IPS-15b (cell line): ENCODE data around the gene SLC23A2.

Experiments
- H3K27me3 ChIP-seq: one replicate; pipeline ENCODE4 v1.6.1; 2013; ENCODE audit warnings: low read length; ENCODE audit not compliant: control insufficient read depth, insufficient read depth
- H3K36me3 ChIP-seq: one replicate; pipeline ENCODE4 v1.6.1; 2013; ENCODE audit warnings: low read length; ENCODE audit not compliant: control insufficient read depth, insufficient read depth
- H3K4me1 ChIP-seq: one replicate; pipeline ENCODE4 v1.6.1; 2013; ENCODE audit warnings: mild to moderate bottlenecking, low read length; ENCODE audit not compliant: control insufficient read depth, insufficient read depth
- H3K4me3 ChIP-seq: one replicate; pipeline ENCODE4 v1.5.1; 2013; ENCODE audit warnings: low read depth, low read length
- H3K9ac ChIP-seq: one replicate; pipeline ENCODE4 v1.6.1; 2013; ENCODE audit warnings: low read depth, mild to moderate bottlenecking, low read length
- H3K9me3 ChIP-seq: one replicate; pipeline ENCODE4 v1.6.1; 2013; ENCODE audit warnings: mild to moderate bottlenecking, low read length; ENCODE audit not compliant: control insufficient read depth, insufficient read depth

SLC23A2 gene

GRCh38 chr20:4844325-4844724 lies 157.0 kb downstream of the SLC23A2 start:
- H3K4me1 ChIP-seq, result no peaks in the 10 kb centered on the region
- no peak overlapping the region for H3K9ac ChIP-seq
- H3K9me3 ChIP-seq, result no peaks in the 10 kb centered on the region

GRCh38 chr20:4840801-4841200 lies 160.5 kb downstream of the SLC23A2 start:
- no peak overlapping the region for H3K9ac ChIP-seq
- no peaks in the 10 kb centered on the region for H3K36me3 ChIP-seq
- H3K27me3 ChIP-seq, result no peaks in the 10 kb centered on the region
- no peaks in the 10 kb centered on the region for H3K9me3 ChIP-seq
- no peak overlapping the region for H3K4me3 ChIP-seq
- no peaks in the 10 kb centered on the region for H3K4me1 ChIP-seq

More at GRCh38 chr20:4844325-4844724, 157.0 kb downstream of the SLC23A2 start:
- Histone ChIP-seq H3K36me3 (no peaks in the 10 kb centered on the region), H3K27me3 (no peaks in the 10 kb centered on the region), H3K4me3 (no peak overlapping the region)

GRCh38 chr20:4838526-4838925 lies 162.8 kb downstream of the SLC23A2 start:
- H3K27me3 ChIP-seq, result no peaks in the 10 kb centered on the region
- H3K4me1 ChIP-seq, result no peaks in the 10 kb centered on the region
- H3K9ac ChIP-seq, result no peak overlapping the region
- no peaks in the 10 kb centered on the region for H3K36me3 ChIP-seq
- no peaks in the 10 kb centered on the region for H3K9me3 ChIP-seq
- no peak overlapping the region for H3K4me3 ChIP-seq

GRCh38 chr20:4837760-4838159 lies 163.6 kb downstream of the SLC23A2 start:
- Histone ChIP-seq H3K4me3 (no peak overlapping the region), H3K9ac (no peak overlapping the region), H3K27me3 (no peaks in the 10 kb centered on the region), H3K9me3 (no peaks in the 10 kb centered on the region), H3K36me3 (no peaks in the 10 kb centered on the region), H3K4me1 (no peaks in the 10 kb centered on the region)

GRCh38 chr20:4836935-4837334 lies 164.4 kb downstream of the SLC23A2 start:
- H3K9me3 ChIP-seq, result no peaks in the 10 kb centered on the region
- no peaks in the 10 kb centered on the region for H3K36me3 ChIP-seq
- H3K4me3 ChIP-seq, result no peak overlapping the region
- H3K27me3 ChIP-seq, result no peaks in the 10 kb centered on the region
- H3K4me1 ChIP-seq, result no peaks in the 10 kb centered on the region
- H3K9ac ChIP-seq, result no peak overlapping the region

GRCh38 chr20:4836473-4836872 lies 164.8 kb downstream of the SLC23A2 start:
- Histone ChIP-seq H3K27me3 (no peaks in the 10 kb centered on the region), H3K9me3 (no peaks in the 10 kb centered on the region), H3K9ac (no peak overlapping the region), H3K4me3 (no peak overlapping the region), H3K36me3 (no peaks in the 10 kb centered on the region), H3K4me1 (no peaks in the 10 kb centered on the region)

- H3K9me3 ChIP-seq, result no peaks in the 10 kb centered on the region
- H3K27me3 ChIP-seq, result no peaks in the 10 kb centered on the region
- H3K4me3 ChIP-seq, result no peak overlapping the region
- H3K9ac ChIP-seq, result no peak overlapping the region
- no peaks in the 10 kb centered on the region for H3K36me3 ChIP-seq
- H3K4me1 ChIP-seq, result no peaks in the 10 kb centered on the region
These were observed 165.8 kb downstream of the SLC23A2 start for GRCh38 chr20:4835244-4836177.

GRCh38 chr20:4833074-4833728 lies 168.1 kb downstream of the SLC23A2 start:
- Histone ChIP-seq H3K9ac (no peak overlapping the region), H3K36me3 (no peaks in the 10 kb centered on the region), H3K27me3 (no peaks in the 10 kb centered on the region), H3K4me1 (no peaks in the 10 kb centered on the region), H3K9me3 (no peaks in the 10 kb centered on the region), H3K4me3 (no peak overlapping the region)

- Histone ChIP-seq H3K4me1 (no peaks in the 10 kb centered on the region), H3K9me3 (no peaks in the 10 kb centered on the region), H3K36me3 (no peaks in the 10 kb centered on the region), H3K27me3 (no peaks in the 10 kb centered on the region), H3K4me3 (no peak overlapping the region), H3K9ac (no peak overlapping the region)
These were observed 168.8 kb downstream of the SLC23A2 start for GRCh38 chr20:4832469-4832868.

GRCh38 chr20:4830696-4831095 lies 170.6 kb downstream of the SLC23A2 start:
- Histone ChIP-seq H3K9ac (no peak overlapping the region), H3K4me3 (no peak overlapping the region), H3K27me3 (no peaks in the 10 kb centered on the region), H3K36me3 (no peaks in the 10 kb centered on the region), H3K9me3 (no peaks in the 10 kb centered on the region), H3K4me1 (no peaks in the 10 kb centered on the region)

GRCh38 chr20:4830259-4830658 lies 171.1 kb downstream of the SLC23A2 start:
- Histone ChIP-seq H3K36me3 (no peaks in the 10 kb centered on the region), H3K4me1 (no peaks in the 10 kb centered on the region), H3K9ac (no peak overlapping the region), H3K4me3 (no peak overlapping the region), H3K27me3 (no peaks in the 10 kb centered on the region), H3K9me3 (no peaks in the 10 kb centered on the region)
